Left renal pelvis (tissue), 4 donors: ENCODE measurements around the gene PRB3. TPM values are rescaled to one million over a fixed set of nuclear protein-coding genes. Genes with fewer than 3 reads are reported as not detected.
A peak's percentile ranks its signal among the peaks of the same experiment; 100 is the strongest.

Source experiments
- DNase-seq, 4 donors: peaks; one replicate each; pipeline ENCODE4 v3.0.0-alpha.2; 2013; ENCODE audit warnings: low read depth in 4 of 4, low spot score in 3 of 4
- polyA plus RNA-seq, 4 donors: library from polyadenylated mRNA; unstranded; fragments of 120-200 nt; gene quantifications; one replicate each; pipeline ENCODE4 v1.2.1, GENCODE V29; 2013; ENCODE audit not compliant: insufficient read length in 4 of 4

The PRB3 gene
- polyA plus RNA-seq = not detected

GRCh38 chr12:11269607-11270006 is at the start of gene PRB3:
TSS of gene PRB3 (minus strand) at chr12:11269707. CDS start at chr12:11269669, 38 bp downstream.
- no peak for DNase-seq

GRCh38 chr12:11310336-11310735 is 40.8 kb upstream of the PRB3 start, which contains the start of gene PRB4:
TSS of gene PRB4 (minus strand) at chr12:11310436. CDS start at chr12:11310398, 38 bp downstream.
- DNase-seq = no peak

GRCh38 chr12:11307143-11307542 is 37.6 kb upstream of the PRB3 start:
- DNase-seq = no peak

- DNase-seq = no peak
Measured at GRCh38 chr12:11273449-11273848, 3.9 kb upstream of the PRB3 start.

- DNase-seq = no peak
Measured at GRCh38 chr12:11264501-11264900, 5.0 kb downstream of the PRB3 start.

GRCh38 chr12:11246489-11246888 is 23.0 kb downstream of the PRB3 start:
- DNase-seq = no peak

DNA sequence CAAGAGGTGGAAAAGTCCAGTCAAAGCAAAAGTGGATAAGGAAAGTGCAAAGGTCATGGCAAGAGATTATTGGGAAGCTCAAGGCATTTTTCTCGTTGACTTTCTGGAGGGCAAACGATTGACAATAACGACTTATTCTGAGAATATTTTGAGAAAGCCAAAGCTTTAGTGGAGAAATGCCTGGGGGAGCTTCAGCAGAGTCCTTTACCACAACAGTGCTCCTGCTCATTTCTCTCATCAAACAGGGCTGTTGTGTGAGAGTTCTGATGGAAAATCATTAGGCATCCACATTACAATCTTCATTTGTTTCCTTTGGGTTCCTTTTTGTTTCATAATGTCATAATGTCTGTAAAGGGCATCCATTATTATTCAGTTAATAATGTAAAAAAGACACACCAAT is 26.9 kb downstream of the PRB3 start:
- no peak for DNase-seq

DNA sequence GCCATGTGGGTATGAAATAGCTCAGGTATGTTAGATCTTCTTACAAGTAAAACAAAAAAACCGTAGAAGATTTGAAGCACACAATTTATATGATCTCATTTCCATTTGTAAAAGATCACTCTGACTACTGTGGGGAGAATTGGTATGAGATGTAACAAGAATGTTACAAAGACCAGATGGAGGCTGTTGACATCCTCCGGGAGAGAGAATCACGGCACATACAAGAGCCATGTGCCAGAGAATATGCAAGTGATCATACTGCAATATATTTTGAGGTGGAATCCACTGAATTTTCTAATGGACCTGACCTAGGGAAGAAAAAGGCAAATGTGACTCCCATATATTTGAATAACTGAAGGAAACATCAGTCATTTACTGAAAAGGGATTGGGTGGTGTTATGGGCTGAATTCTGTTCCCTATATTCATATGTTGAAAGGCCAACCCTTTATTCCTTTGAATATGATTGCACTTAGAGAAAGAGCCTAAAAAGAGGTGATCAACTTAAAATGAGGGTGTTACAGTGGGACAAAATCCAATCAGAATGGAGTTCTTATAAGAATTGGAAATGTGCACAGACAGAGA is 29.1 kb downstream of the PRB3 start:
- DNase-seq = no peak

GRCh38 chr12:11238275-11238674 is 31.2 kb downstream of the PRB3 start:
- DNase-seq = no peak

- DNase-seq = no peak
Measured at GRCh38 chr12:11233532-11233931, 36.0 kb downstream of the PRB3 start.

- peak in 1 of 4 donors; percentile 7 for DNase-seq
Measured at GRCh38 chr12:11228296-11228879, 41.1 kb downstream of the PRB3 start.

DNA sequence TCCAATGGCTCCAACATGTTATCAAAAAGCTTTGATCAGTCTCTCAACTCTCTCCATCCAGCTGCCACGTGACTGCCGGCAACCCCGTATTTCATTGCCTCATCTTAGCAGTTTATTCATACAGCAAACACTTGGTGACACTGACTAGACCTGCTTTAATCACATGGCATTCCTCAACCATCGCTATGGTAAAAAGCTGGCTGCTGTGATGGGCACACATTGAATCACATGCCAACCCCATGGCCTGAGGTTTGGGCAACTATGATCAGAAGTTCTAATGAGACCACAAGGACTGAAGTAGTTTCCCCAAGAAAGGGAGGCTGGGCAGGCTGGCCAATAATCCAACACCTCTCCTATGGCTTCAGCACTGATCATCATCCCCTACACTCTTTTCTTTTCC is 42.1 kb downstream of the PRB3 start:
- DNase-seq = no peak

Other genes with a start within 250 kb of the PRB3 start
- 1 to 10 TPM; 1.2 to 1.4 (median 1.3) TPM for gene TAS2R19, start 247.1 kb downstream of the PRB3 start, polyA plus RNA-seq
- 1 to 10 TPM in 3 of 4 donors, under 1 TPM in 1; 0.82 to 2.1 (median 1.7) TPM for gene TAS2R31, start 238.3 kb downstream of the PRB3 start, polyA plus RNA-seq
- under 1 TPM in 1 of 4 donors, not detected in 3; 0.27 TPM for gene TAS2R46, start 207.4 kb downstream of the PRB3 start, polyA plus RNA-seq
- under 1 TPM in 3 of 4 donors, not detected in 1; 0.24 to 0.64 (median 0.60) TPM for gene TAS2R43, start 177.4 kb downstream of the PRB3 start, polyA plus RNA-seq
- under 1 TPM; 0.10 to 0.29 (median 0.15) TPM for gene TAS2R30, start 135.1 kb downstream of the PRB3 start, polyA plus RNA-seq
- 10 to 100 TPM; 10.2 to 20.6 (median 17.2) TPM for gene SMIM10L1, start 98.5 kb downstream of the PRB3 start, polyA plus RNA-seq
- gene TAS2R42, start 82.8 kb downstream of the PRB3 start, polyA plus RNA-seq = not detected
- not detected for gene PRB4, start 40.7 kb upstream of the PRB3 start, polyA plus RNA-seq
- gene PRB2, start 125.9 kb upstream of the PRB3 start, polyA plus RNA-seq = not detected